Sigmoid colon (tissue), 4 donors: ENCODE measurements around the gene ZFTA.

Experiments
- EP300 ChIP-seq, 4 donors: sonication (generic); formaldehyde crosslinking; IDR thresholded peaks; one replicate each; pipeline ENCODE4 v1.6.1; 2017; ENCODE audit warnings: antibody characterized with exemption in 4 of 4
- POLR2A ChIP-seq, 2 donors: fragments of 450-650 bp; IDR thresholded peaks; one replicate each; pipeline ENCODE4 v1.6.1; 2016; ENCODE audit warnings: antibody characterized with exemption in 2 of 2, mild to moderate bottlenecking in 2 of 2, moderate library complexity in 2 of 2

GRCh38 chr11:63811522-63811921, 42.9 kb upstream of the ZFTA start:
- no peak for TF ChIP-seq EP300 (IDR thresholded peaks at IDR 0.05)
- TF ChIP-seq POLR2A (IDR thresholded peaks at IDR 0.05) = no peak
